ENCODE results near the gene USP8.
A peak's percentile ranks its signal among the peaks of the same experiment; 100 is the strongest.

USP8 gene

DNA sequence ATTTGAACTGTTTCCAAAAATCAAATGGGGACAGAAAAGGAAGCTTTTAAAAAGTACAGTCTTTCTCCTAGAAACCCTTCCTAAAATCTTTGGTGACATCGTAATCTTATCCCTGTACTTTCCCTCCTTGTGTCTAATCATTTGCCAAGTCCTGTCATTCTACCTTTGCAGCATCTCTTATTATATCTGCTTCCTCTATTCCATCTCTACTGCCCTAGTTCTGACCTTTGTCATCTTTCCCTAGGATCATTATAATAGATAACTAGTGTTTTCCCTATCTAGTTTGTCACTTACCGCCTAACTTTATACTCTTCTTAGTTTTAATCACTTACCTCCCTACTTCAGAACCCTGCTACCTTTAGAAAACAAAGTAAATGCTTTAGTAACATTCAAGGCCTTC is 11.6 kb downstream of the USP8 start:
- no peak for DNase-seq (ENCODE audit: low read depth)
- TF ChIP-seq MYC (IDR thresholded peaks at IDR 0.05; ENCODE audit: low read depth, low read length) (no peak), CTCF (IDR thresholded peaks at IDR 0.05; ENCODE audit: low read depth, low read length) (no peak), POLR2A (IDR thresholded peaks at IDR 0.05; ENCODE audit: extremely low read depth, insufficient read length) (no peak)
- TF ChIP-seq, protein P1, sequence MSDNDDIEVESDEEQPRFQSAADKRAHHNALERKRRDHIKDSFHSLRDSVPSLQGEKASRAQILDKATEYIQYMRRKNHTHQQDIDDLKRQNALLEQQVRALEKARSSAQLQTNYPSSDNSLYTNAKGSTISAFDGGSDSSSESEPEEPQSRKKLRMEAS (IDR thresholded peaks at IDR 0.05; ENCODE audit: low read depth, low read length), result no peak
- H3K4me3 ChIP-seq (ENCODE audit: low read depth, low read length), result no peak overlapping the region

GRCh38 chr15:50438251-50438650 is 14.0 kb downstream of the USP8 start:
- TF ChIP-seq CTCF (IDR thresholded peaks at IDR 0.05; ENCODE audit: low read depth, low read length), result no peak
- TF ChIP-seq, protein P1 (IDR thresholded peaks at IDR 0.05; ENCODE audit: low read depth, low read length), result no peak
- no peak for TF ChIP-seq MYC (IDR thresholded peaks at IDR 0.05; ENCODE audit: low read depth, low read length)
- no peak for TF ChIP-seq POLR2A (IDR thresholded peaks at IDR 0.05; ENCODE audit: extremely low read depth, insufficient read length)
- no peak overlapping the region for H3K4me3 ChIP-seq (ENCODE audit: low read depth, low read length)
- no peak for DNase-seq (ENCODE audit: low read depth)

DNA sequence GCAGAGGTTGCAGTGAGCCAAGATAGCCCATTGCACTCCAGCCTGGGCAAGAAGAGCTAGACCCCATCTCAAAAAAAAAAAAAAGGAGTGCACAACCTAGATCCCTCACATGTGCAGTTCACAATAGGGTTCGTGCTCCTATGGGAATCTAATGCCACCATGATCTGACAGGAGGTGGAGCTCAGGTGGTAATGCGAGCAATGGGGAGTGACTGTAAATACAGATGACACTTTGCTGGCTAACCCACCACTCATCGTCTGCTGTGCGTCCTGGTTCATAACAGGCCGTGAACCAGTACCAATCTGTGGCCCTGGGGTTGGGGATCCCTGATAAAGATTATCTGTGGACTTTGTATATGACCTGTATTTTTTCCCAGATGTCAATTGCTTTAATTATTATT is 16.7 kb downstream of the USP8 start:
- TF ChIP-seq POLR2A (IDR thresholded peaks at IDR 0.05; ENCODE audit: extremely low read depth, insufficient read length) (no peak), CTCF (IDR thresholded peaks at IDR 0.05; ENCODE audit: low read depth, low read length) (no peak), MYC (IDR thresholded peaks at IDR 0.05; ENCODE audit: low read depth, low read length) (no peak)
- TF ChIP-seq, protein P1 (IDR thresholded peaks at IDR 0.05; ENCODE audit: low read depth, low read length), result no peak
- no peak for DNase-seq (ENCODE audit: low read depth)
- H3K4me3 ChIP-seq (ENCODE audit: low read depth, low read length), result no peak overlapping the region

- DNase-seq (ENCODE audit: low read depth), result peak; percentile 7
- no peak for TF ChIP-seq CTCF (IDR thresholded peaks at IDR 0.05; ENCODE audit: low read depth, low read length)
- no peak for TF ChIP-seq POLR2A (IDR thresholded peaks at IDR 0.05; ENCODE audit: extremely low read depth, insufficient read length)
- TF ChIP-seq MYC (IDR thresholded peaks at IDR 0.05; ENCODE audit: low read depth, low read length), result no peak
- TF ChIP-seq, protein P1 (IDR thresholded peaks at IDR 0.05; ENCODE audit: low read depth, low read length), result no peak
- no peak overlapping the region for H3K4me3 ChIP-seq (ENCODE audit: low read depth, low read length)
Observed at GRCh38 chr15:50452927-50453326, 28.7 kb downstream of the USP8 start.

DNA sequence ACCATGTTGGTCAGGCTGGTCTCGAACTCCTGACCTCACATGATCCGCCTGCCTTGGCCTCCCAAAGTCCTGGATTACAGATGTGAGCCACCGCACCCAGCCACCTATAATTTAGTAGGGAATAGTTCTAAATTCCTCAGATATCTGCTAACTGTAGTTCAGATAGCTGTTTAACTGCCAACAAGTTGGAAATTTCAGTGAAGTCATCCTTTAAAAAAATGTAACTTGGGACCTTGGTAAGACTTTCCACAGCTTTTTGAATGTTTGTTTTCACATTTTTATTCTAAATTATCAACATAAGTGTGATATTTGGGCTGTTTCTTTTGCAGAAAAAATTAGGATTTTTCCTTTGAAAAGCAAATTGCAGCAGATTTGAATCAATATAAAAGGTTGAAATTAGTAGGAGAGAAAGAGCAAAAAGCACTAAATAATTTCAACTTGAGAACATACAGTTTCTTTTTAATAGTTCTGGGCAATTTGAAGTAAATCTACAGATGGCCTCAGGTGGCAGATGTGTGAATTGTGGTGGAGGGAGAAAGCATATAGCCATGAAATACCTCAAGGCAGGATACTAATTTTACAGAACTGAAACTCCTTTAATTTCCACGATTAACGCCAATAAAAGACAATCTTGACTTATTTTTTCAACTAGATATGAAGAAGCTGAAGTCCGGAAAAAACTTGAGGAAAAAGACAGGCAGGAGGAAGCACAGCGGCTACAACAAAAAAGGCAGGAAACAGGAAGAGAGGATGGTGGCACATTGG is 34.3 kb downstream of the USP8 start:
- DNase-seq (ENCODE audit: low read depth), result no peak
- TF ChIP-seq MYC (IDR thresholded peaks at IDR 0.05; ENCODE audit: low read depth, low read length) (no peak), POLR2A (IDR thresholded peaks at IDR 0.05; ENCODE audit: extremely low read depth, insufficient read length) (no peak), CTCF (IDR thresholded peaks at IDR 0.05; ENCODE audit: low read depth, low read length) (no peak)
- no peak overlapping the region for H3K4me3 ChIP-seq (ENCODE audit: low read depth, low read length)
